ENCODE results near the gene YARS1. TPM values are rescaled to one million over a fixed set of nuclear protein-coding genes. Genes with fewer than 3 reads are reported as not detected.

Gene YARS1
- total and polyA plus RNA-seq, 2 of the 13 experiments (the other 11 are each of a cell fraction or from before 2014, with no cell fraction given): 50.1 to 113 TPM

DNA sequence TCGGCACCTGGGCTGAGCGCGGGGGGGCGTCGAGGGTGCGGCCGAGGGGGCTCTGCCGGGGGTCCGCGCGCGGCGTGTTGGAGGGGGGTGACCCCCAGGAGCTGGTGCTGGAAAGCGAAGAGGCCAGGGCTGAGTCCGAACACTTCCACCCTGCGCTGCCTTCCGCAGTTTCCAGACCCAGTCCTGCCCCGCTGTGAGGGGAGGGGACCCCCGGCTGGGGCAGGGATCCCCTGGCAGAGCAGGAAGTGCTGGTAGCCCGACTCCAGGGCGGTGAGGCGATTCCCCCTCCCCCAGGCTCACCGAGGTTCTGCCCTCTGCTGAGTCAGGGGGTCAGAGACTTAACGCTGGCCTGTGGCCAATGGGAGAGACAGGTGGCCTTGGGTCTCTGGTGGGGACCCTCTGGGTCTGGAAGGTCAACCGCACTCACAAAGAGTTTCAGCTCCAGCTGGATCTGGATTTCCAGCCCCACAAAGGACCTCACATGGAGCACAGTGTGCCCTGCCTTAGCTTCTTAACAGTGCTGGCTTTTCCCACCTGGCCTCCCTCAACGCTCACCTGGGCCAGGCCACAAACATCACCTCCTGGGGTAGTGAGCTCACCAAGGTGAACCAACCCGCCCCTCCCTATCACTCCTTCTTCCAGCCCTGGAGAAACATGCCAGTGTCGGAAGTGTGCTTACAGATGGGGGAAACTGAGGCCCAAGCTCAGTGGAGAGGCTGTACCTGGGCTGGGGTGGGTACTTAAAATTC is 74.8 kb downstream of the YARS1 start (continued):
- TF ChIP-seq, protein P1, sequence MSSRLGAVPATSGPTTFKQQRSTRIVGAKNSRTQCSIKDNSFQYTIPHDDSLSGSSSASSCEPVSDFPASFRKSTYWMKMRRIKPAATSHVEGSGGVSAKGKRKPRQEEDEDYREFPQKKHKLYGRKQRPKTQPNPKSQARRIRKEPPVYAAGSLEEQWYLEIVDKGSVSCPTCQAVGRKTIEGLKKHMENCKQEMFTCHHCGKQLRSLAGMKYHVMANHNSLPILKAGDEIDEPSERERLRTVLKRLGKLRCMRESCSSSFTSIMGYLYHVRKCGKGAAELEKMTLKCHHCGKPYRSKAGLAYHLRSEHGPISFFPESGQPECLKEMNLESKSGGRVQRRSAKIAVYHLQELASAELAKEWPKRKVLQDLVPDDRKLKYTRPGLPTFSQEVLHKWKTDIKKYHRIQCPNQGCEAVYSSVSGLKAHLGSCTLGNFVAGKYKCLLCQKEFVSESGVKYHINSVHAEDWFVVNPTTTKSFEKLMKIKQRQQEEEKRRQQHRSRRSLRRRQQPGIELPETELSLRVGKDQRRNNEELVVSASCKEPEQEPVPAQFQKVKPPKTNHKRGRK (CRISPR knock-in tag; IDR thresholded peaks at IDR 0.05): no peak
- TF ChIP-seq NCOA1 (CRISPR knock-in tag; IDR thresholded peaks at IDR 0.05): no peak
- no peak for TF ChIP-seq NONO (IDR thresholded peaks at IDR 0.05)
- 0 out of 2 replicates have a peak, but pooled peaks have one; percentile 14 for TF ChIP-seq NONO (CRISPR knock-in tag; conservative IDR thresholded peaks at IDR 0.05)
- 0 out of 2 replicates have a peak, but pooled peaks have one; percentile 53 for TF ChIP-seq ZNF747 (CRISPR knock-in tag; IDR thresholded peaks at IDR 0.05; ENCODE audit: borderline replicate concordance)
- TF ChIP-seq MEF2D (CRISPR knock-in tag; IDR thresholded peaks at IDR 0.05): 0 out of 2 replicates have a peak, but pooled peaks have one; percentile 8
- TF ChIP-seq, protein P2, sequence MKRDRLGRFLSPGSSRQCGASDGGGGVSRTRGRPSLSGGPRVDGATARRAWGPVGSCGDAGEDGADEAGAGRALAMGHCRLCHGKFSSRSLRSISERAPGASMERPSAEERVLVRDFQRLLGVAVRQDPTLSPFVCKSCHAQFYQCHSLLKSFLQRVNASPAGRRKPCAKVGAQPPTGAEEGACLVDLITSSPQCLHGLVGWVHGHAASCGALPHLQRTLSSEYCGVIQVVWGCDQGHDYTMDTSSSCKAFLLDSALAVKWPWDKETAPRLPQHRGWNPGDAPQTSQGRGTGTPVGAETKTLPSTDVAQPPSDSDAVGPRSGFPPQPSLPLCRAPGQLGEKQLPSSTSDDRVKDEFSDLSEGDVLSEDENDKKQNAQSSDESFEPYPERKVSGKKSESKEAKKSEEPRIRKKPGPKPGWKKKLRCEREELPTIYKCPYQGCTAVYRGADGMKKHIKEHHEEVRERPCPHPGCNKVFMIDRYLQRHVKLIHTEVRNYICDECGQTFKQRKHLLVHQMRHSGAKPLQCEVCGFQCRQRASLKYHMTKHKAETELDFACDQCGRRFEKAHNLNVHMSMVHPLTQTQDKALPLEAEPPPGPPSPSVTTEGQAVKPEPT (CRISPR knock-in tag; IDR thresholded peaks at IDR 0.05; ENCODE audit: low read depth): no peak
- no peak for TF ChIP-seq ARHGAP35 (CRISPR knock-in tag; IDR thresholded peaks at IDR 0.05; ENCODE audit: borderline replicate concordance)
- TF ChIP-seq, protein P3, sequence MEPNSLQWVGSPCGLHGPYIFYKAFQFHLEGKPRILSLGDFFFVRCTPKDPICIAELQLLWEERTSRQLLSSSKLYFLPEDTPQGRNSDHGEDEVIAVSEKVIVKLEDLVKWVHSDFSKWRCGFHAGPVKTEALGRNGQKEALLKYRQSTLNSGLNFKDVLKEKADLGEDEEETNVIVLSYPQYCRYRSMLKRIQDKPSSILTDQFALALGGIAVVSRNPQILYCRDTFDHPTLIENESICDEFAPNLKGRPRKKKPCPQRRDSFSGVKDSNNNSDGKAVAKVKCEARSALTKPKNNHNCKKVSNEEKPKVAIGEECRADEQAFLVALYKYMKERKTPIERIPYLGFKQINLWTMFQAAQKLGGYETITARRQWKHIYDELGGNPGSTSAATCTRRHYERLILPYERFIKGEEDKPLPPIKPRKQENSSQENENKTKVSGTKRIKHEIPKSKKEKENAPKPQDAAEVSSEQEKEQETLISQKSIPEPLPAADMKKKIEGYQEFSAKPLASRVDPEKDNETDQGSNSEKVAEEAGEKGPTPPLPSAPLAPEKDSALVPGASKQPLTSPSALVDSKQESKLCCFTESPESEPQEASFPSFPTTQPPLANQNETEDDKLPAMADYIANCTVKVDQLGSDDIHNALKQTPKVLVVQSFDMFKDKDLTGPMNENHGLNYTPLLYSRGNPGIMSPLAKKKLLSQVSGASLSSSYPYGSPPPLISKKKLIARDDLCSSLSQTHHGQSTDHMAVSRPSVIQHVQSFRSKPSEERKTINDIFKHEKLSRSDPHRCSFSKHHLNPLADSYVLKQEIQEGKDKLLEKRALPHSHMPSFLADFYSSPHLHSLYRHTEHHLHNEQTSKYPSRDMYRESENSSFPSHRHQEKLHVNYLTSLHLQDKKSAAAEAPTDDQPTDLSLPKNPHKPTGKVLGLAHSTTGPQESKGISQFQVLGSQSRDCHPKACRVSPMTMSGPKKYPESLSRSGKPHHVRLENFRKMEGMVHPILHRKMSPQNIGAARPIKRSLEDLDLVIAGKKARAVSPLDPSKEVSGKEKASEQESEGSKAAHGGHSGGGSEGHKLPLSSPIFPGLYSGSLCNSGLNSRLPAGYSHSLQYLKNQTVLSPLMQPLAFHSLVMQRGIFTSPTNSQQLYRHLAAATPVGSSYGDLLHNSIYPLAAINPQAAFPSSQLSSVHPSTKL (CRISPR knock-in tag; IDR thresholded peaks at IDR 0.05): no peak; the same call in 1 of the 2 replicates
- no peak for TF ChIP-seq ZNF576 (CRISPR knock-in tag; IDR thresholded peaks at IDR 0.05)
- no peak for TF ChIP-seq RERE (CRISPR knock-in tag; IDR thresholded peaks at IDR 0.05; ENCODE audit: low read depth)
- TF ChIP-seq CCAR2 (optimal IDR thresholded peaks at IDR 0.05; ENCODE audit: low read depth, low read length): no peak
- no peak for TF ChIP-seq ZFP62 (CRISPR knock-in tag; IDR thresholded peaks at IDR 0.05)
- no peak for TF ChIP-seq ZNF652 (CRISPR knock-in tag; IDR thresholded peaks at IDR 0.05; ENCODE audit: borderline replicate concordance, low read depth)
- no peak for TF ChIP-seq SRSF9 (IDR thresholded peaks at IDR 0.05; ENCODE audit: borderline replicate concordance, insufficient read depth, low read depth, low read length, poor library complexity, severe bottlenecking)

Data from HepG2 (cell line).